Activated CD8-positive, alpha-beta T cell treated with anti-CD3 and anti-CD28 coated beads for 36 hours (primary cell): ENCODE measurements around the gene GGA3. TPM values are rescaled to one million over a fixed set of nuclear protein-coding genes. Genes with fewer than 3 reads are reported as not detected.

Experiments
- ATAC-seq: fragments of 200-7000 bp; cut with Tn5 transposase; one replicate; pipeline ENCODE4 v1.10.0; 2021; ENCODE audit warnings: mild to moderate bottlenecking, moderate library complexity
- CTCF ChIA-PET: fragments of 350-600 bp; sonication (Branson Sonifier 250); formaldehyde crosslinking; loops from one replicate; lab custom pipeline; 2021; ENCODE audit warnings: antibody characterized with exemption; lab: Charles Lee
- POLR2A ChIA-PET: fragments of 350-600 bp; sonication (Branson Sonifier 250); formaldehyde crosslinking; loops from one replicate; lab custom pipeline; 2021; ENCODE audit warnings: antibody characterized with exemption; lab: Charles Lee
- DNase-seq: peaks from one replicate; pipeline ENCODE4 v3.0.0-alpha.2; 2020
- H3K27ac Mint-ChIP-seq: one replicate; pipeline ENCODE4 v1.8.0; 2021; ENCODE audit warnings: mild to moderate bottlenecking, mixed read lengths
- H3K27me3 Mint-ChIP-seq: one replicate; pipeline ENCODE4 v1.8.0; 2021; ENCODE audit warnings: mixed read lengths
- H3K36me3 Mint-ChIP-seq: one replicate; pipeline ENCODE4 v1.8.0; 2021; ENCODE audit warnings: low read depth, mixed read lengths
- H3K4me1 Mint-ChIP-seq: one replicate; pipeline ENCODE4 v1.8.0; 2021; ENCODE audit warnings: low read depth, mixed read lengths
- H3K4me3 Mint-ChIP-seq: one replicate; pipeline ENCODE4 v1.8.0; 2021; ENCODE audit warnings: mild to moderate bottlenecking, moderate library complexity, mixed read lengths
- H3K9me3 Mint-ChIP-seq: one replicate; pipeline ENCODE4 v1.8.0; 2021; ENCODE audit warnings: mixed read lengths
- intact Hi-C: fragments of 100-400 bp; cut with micrococcal nuclease; formaldehyde crosslinking; loops from one replicate; pipeline ENCODE4 v1.10.0; 2022
- total RNA-seq, 2 experiments: library from RNA; stranded (reverse); gene quantifications; one replicate each; pipeline ENCODE4 v1.2.3, GENCODE V29; 2021
- TF ChIP-seq, protein P1 (sequence below): fragments of 200-600 bp; IDR thresholded peaks from one replicate; pipeline ENCODE4 v1.8.0; 2022; ENCODE audit warnings: antibody characterized with exemption, mild to moderate bottlenecking

The GGA3 gene, protein sequence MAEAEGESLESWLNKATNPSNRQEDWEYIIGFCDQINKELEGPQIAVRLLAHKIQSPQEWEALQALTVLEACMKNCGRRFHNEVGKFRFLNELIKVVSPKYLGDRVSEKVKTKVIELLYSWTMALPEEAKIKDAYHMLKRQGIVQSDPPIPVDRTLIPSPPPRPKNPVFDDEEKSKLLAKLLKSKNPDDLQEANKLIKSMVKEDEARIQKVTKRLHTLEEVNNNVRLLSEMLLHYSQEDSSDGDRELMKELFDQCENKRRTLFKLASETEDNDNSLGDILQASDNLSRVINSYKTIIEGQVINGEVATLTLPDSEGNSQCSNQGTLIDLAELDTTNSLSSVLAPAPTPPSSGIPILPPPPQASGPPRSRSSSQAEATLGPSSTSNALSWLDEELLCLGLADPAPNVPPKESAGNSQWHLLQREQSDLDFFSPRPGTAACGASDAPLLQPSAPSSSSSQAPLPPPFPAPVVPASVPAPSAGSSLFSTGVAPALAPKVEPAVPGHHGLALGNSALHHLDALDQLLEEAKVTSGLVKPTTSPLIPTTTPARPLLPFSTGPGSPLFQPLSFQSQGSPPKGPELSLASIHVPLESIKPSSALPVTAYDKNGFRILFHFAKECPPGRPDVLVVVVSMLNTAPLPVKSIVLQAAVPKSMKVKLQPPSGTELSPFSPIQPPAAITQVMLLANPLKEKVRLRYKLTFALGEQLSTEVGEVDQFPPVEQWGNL
- 10 to 100 TPM; 65.5 to 65.8 TPM for total RNA-seq

DNA sequence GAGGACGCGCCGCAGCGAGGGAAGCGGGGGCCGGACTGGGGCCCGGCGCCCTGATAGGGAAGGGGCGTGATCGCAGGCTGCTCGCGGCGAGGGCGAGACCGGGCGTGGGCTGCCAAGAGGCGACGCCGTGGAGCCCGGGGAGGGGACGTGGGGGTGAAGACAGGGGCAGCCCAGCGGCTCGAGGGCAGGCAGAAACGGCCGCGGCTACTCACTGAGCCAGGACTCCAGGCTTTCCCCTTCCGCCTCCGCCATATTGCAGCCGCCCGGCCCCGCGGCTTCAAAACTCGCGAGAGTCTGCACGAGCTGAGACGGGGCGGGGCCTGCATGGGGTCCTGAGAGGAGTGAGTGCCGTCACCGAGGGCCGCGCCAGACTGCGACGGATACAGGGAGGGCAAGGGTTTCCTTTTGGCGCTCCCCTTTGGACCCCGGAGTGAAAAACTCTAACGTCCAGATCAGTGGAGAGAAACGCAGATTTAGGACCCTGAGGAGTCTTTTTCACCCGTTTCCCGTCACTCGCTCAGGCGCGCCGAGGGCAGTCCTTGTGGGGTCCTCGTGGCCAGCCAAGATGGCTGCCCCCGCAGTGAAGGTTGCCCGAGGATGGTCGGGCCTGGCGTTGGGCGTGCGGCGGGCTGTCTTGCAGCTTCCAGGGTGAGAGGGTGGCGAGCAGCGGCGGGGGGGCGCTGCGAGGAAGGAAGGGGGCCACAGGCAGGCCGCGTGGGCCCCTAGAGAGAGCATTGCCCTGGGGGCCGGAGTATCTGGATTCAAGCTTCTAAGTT lies at the start of gene GGA3, which contains the start of gene MRPS7:
GGA3 (minus strand) TSS at position 271 of the 776 bp plus-strand sequence; CDS start at position 252, 19 bp downstream.
MRPS7 (plus strand) TSS at position 544 of the 776 bp plus-strand sequence; CDS start at position 566, 22 bp downstream.
- ATAC-seq (peak; percentile 96), DNase-seq (peak; percentile 97)
- Mint-ChIP-seq H3K36me3 (peaks cover 36% of the 10 kb centered on the region), H3K4me1 (peaks cover 52% of the 10 kb centered on the region), H3K27me3 (no peaks in the 10 kb centered on the region), H3K4me3 (peak within 1 kb of the TSS; percentile 95), H3K9me3 (no peaks in the 10 kb centered on the region), H3K27ac (peak within 1 kb of the TSS; percentile 99)
- POLR2A ChIA-PET: interaction anchor here (0.9 to 4.8 kb wide), 29 partner anchors 10 to 515 kb away, joined by 3 to 105 read pairs (median 4); partner anchors contain the start of genes ARMC7, GRB2, JPT1 and MIF4GD
- TF ChIP-seq, protein P1, sequence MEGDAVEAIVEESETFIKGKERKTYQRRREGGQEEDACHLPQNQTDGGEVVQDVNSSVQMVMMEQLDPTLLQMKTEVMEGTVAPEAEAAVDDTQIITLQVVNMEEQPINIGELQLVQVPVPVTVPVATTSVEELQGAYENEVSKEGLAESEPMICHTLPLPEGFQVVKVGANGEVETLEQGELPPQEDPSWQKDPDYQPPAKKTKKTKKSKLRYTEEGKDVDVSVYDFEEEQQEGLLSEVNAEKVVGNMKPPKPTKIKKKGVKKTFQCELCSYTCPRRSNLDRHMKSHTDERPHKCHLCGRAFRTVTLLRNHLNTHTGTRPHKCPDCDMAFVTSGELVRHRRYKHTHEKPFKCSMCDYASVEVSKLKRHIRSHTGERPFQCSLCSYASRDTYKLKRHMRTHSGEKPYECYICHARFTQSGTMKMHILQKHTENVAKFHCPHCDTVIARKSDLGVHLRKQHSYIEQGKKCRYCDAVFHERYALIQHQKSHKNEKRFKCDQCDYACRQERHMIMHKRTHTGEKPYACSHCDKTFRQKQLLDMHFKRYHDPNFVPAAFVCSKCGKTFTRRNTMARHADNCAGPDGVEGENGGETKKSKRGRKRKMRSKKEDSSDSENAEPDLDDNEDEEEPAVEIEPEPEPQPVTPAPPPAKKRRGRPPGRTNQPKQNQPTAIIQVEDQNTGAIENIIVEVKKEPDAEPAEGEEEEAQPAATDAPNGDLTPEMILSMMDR: no peak
- intact Hi-C loops: no loop called here
- CTCF ChIA-PET: interaction anchor here (0.8 to 4.9 kb wide), 16 partner anchors 11 to 300 kb away, joined by 3 to 107 read pairs (median 6); partner anchors contain the start of genes MIF4GD, NUP85, SLC25A19 and TSEN54

DNA sequence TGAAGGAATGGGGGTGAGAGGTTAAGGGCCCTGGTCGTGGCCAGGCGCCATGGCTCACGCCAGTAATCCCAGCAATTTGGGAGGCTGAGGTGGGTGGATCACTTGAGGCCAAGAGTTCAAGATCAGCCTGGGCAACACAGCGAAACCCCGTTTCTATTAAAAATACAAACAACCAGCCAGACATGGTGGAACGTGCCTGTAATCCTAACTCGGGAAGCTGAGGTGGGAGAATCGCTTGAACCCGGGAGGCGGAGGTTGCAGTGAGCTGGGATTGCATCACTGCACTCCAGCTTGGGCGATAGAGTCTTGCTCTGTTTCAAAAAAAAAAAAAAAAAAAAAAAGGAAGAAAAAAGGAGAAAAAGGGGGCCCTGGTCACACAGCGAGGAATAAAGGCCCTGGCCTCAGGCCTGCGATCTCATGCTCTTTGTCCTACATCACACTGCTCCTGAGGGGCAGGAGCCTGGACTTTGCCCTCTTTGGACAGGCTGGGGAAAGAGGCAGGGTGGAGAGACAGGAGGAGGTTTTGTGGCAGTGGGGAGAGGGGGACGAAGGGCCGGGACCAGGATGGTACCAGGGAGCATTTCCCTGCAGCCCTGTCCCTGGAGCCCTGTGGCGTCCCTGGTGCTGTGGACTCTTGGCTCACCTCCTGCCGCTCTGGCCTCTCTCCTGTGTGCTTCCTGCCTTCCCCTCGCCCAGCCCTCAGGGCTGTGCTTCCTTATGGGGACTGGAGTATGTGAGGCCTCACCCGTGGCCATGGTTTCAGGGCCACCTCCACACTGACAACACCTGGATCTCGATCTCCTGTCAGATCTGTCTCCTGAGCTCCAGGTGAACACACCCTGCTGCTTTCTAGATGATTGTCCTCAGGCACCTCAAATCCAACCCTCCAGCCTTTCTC lies 47.6 kb upstream of the GGA3 start:
- no peak overlapping the region for H3K27ac Mint-ChIP-seq
- ChIA-PET CTCF (interaction anchor here (1.3 kb wide), 1 partner anchor 104 kb away, joined by 6 read pairs; no protein-coding TSS in a partner anchor), POLR2A (interaction anchor here (0.9 kb wide), 1 partner anchor 12 kb away, joined by 3 read pairs; no protein-coding TSS in a partner anchor)
- ATAC-seq (no peak), DNase-seq (no peak)
- H3K4me3 Mint-ChIP-seq: no peak overlapping the region
- no peaks in the 10 kb centered on the region for H3K36me3 Mint-ChIP-seq
- H3K9me3 Mint-ChIP-seq: no peaks in the 10 kb centered on the region
- peaks cover 7% of the 10 kb centered on the region for H3K4me1 Mint-ChIP-seq
- H3K27me3 Mint-ChIP-seq: no peaks in the 10 kb centered on the region
- intact Hi-C loops: no loop called here
- TF ChIP-seq, protein P1: no peak

DNA sequence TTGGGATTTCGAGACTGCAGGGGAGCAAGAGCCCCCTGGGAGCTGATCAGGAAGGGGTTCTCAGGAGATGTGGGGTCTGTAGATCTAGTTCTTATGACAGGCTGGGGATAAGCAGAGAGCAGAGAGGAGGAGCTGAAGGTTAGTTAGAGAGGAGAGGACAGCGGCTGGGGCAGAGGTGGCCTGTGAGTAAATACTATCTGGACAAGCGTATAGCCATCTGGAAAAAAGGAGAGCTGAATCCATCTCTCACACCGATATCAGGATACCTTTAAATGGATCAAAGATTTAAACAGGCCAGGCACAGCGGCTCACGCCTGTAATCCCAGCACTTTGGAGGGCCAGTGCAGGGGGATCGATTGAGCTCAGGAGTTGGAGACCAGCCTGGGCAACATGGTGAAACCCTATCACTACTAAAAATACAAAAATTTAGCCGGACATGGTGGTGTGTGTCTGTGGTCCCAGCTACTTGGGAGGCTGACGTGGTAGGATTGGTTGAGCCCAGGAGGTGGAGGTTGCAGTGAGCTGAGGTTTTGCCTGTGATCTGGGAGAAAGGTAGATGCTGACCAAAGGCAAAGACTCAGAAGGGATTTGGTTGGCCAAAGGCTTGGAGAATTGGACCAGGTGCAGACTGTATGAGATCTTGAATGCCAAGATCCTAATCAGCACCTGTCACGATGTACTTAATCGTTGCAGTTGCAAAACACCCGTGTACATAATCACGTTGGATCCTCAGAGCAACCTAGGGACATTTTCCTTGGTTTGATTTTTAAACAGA lies 46.7 kb upstream of the GGA3 start:
- ChIA-PET POLR2A (no interaction called here), CTCF (interaction anchor here (1.3 kb wide), 1 partner anchor 105 kb away, joined by 6 read pairs; no protein-coding TSS in a partner anchor)
- ATAC-seq (no peak), DNase-seq (no peak)
- H3K36me3 Mint-ChIP-seq: no peaks in the 10 kb centered on the region
- no peak overlapping the region for H3K4me3 Mint-ChIP-seq
- H3K9me3 Mint-ChIP-seq: no peaks in the 10 kb centered on the region
- intact Hi-C loops: no loop called here
- H3K27me3 Mint-ChIP-seq: no peaks in the 10 kb centered on the region
- no peak overlapping the region for H3K27ac Mint-ChIP-seq
- TF ChIP-seq, protein P1: no peak
- H3K4me1 Mint-ChIP-seq: peaks cover 3% of the 10 kb centered on the region
